Activated CD8-positive, alpha-beta memory T cell treated with anti-CD3 and anti-CD28 coated beads, Interleukin-2, amount 50 U/mL, for 1 hour (primary cell): ENCODE data around the gene CTNNAL1.

ENCODE experiments used
- DNase-seq: peaks from one replicate; pipeline ENCODE4 v3.0.0-alpha.2; 2020; ENCODE audit errors: extremely low read depth

The CTNNAL1 gene

DNA sequence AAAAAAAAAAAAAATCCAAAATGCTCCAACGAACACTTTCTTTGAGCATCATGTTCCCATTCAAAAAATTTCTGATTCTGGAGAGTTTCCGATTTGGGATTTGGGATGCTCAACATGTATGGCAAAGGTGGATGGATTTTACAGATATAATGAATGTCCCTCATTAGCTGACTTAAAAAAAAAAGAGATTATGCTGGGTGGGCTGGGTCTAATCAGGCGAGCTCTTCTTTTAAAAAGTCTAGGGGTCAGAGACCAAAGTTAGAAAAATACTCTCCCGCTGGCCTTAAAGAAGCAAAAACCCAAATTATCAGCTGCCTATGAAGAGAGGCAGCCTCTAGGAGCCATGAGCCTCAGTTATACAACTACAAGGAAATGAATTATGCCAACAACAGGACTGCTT is 15.2 kb upstream of the CTNNAL1 start:
- DNase-seq = no peak

GRCh38 chr9:109027176-109027575 is 13.9 kb upstream of the CTNNAL1 start:
- DNase-seq = no peak

- DNase-seq = no peak
Observed at GRCh38 chr9:109026306-109026705, 13.0 kb upstream of the CTNNAL1 start.

DNA sequence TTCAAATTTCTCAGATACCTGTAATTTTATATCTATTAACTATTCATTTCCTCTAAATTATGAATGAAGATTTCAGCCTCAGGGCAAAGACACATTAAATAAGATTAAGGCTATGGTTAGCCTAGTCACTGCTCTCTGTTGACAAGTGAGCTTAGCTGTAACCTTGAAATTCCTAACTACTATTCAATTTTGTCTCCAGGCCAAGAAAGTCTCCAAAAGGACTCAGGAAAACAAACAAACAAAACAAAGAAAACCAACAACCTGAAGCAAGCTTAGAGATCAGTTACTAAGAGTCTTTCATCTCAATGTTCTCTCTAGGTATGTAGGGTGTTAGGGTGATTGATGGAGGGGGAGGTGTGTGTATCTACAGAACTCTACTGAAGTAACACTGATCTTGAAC is 9.6 kb upstream of the CTNNAL1 start:
- no peak for DNase-seq

DNA sequence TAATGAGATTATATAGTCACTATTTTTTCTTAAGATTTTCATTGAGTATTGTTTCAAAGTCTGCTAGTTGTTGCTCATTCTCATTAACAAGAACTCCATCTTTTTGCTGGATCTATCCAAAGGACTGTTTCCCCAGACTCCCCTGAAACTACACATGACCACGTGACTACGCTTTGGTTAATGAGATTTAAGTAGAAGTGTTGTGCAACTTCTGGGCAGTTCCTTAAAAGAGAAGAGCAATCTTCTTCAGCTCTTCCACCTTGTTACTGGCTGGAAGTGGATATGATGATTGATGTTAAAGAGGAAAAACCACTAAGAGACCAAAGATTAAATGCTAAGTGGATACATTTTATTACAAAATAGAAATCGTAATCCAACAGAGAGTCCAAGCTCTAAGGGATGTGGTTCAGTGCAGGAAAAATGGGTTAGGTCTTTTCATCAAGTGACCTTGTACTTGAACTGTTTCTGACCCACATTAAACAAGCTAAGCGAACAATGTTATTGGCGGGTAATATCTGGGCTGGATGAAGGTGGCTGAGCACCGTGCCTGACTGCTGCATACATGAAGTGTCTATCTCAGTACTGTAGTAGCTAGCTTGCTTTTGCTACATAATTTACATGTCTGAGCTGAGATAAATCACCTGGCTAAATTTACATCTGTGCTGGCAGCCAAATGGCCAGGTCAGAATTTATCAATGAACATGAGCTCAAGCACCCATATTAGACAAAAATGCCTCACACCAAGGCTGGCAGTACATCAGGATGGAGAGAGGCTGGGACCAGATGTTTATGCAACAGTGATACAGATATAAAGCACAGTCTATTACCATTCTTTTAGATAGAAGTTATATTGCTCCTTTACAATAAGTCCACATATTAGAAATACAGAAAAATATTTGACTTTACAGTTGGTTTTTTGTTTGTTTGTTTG is 7.5 kb upstream of the CTNNAL1 start:
- DNase-seq = no peak

DNA sequence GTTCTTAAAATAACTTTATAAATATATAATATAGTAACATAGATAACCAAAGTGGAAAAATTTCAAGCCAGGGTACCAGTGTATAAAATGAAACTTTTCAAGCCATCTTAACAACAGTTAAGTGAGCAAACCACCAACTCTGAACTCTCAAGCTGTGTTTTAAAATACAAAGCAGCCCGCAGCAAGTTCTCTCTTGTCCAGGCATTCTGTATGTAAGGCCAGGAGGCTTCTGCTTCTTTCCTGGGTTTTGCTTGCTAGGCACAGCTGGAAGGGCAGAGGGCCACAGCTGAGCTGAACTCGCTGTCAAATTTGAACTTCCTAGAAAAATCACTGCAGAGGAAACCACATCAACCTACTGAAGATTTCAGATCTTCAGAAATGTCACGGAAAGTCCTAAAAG is 6.8 kb upstream of the CTNNAL1 start:
- DNase-seq = no peak

- no peak for DNase-seq
Observed at GRCh38 chr9:109019420-109019819, 6.1 kb upstream of the CTNNAL1 start.

GRCh38 chr9:109017493-109017892 is 4.2 kb upstream of the CTNNAL1 start:
- DNase-seq = no peak

DNA sequence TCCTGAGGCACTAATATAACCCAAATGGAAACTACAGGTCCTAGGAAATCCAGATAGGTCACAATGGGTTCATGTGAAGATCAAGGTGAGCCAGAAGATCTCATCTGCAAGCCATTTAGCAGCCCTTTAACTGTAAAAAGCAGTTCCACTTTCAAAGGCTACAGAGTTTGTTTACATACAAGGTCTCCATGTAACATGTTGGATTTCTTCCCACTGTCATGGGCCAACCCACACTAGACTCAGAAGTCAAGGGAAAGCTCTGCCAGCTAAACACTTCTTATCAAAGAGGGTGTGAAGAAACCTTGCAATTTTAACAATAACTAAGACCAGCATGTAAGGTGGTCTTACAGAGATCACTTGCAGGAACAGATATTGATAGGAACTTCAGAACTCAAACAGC is 3.8 kb upstream of the CTNNAL1 start:
- DNase-seq = no peak

DNA sequence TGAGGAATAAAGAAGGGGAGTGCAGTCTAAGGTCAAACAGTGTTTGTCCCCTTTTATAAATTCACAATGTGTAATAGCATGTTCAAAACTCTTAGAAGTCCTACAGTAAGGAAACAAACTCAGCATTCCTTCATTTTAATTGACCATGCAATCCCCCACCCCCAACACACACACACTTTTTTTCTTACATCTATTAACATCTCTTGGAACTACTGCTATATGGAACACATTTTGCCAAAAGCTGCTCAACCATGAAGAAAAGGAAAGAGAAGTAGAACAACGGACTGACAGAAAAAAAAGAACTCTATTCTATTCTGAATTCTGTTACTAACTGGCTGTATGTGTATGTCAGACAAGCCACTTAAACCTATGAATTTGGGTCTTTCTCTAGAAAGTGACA is 2.8 kb upstream of the CTNNAL1 start:
- no peak for DNase-seq

- no peak for DNase-seq
Observed at GRCh38 chr9:109014608-109015280, 1.4 kb upstream of the CTNNAL1 start.

- DNase-seq = no peak
Observed at GRCh38 chr9:109013679-109014607, 644 bp upstream of the CTNNAL1 start.

GRCh38 chr9:109012009-109012875 is 1.1 kb downstream of the CTNNAL1 start:
- peak; percentile 8 for DNase-seq

- no peak for DNase-seq
Observed at GRCh38 chr9:109011231-109011671, 2.0 kb downstream of the CTNNAL1 start.

- DNase-seq = peak; percentile 28
Observed at GRCh38 chr9:109010746-109011145, 2.6 kb downstream of the CTNNAL1 start.

DNA sequence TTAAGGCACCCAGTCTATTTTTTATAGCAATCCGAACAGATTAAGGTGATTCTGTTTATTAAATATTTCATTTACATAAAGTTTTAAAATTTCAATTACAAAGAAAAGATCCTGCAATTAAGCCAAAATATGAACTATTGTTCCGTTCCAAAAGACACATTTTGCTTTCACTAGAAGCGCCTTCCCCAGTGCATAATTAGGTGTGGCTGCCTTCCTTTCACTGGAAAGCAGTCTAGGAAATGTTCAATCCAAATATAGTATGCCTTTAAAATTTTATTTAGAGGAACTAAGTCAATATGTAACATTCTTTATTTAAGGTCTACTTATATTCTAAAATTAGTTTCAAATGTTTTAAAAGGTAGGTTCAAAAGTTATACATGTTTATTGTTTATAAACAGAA is 7.6 kb downstream of the CTNNAL1 start:
- DNase-seq = no peak

DNA sequence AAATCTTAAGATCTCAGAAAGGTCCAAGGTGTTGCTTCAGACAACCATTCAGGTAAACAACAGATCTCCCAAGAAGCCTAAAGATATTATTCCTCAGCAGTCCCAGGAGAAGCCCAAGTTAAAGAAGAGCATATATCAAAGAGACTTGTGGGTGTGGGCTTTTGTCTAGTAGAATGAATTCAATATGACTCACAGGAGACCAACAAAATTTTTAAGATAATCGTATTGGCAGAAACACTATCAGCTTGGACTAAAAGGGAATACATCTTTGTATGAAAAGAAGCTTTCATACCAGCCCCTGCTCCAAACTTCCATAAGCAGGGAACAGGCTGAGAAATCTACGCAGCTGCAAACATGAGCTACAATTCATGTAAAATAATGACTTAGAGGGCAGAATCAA is 10.2 kb downstream of the CTNNAL1 start:
- DNase-seq = no peak

DNA sequence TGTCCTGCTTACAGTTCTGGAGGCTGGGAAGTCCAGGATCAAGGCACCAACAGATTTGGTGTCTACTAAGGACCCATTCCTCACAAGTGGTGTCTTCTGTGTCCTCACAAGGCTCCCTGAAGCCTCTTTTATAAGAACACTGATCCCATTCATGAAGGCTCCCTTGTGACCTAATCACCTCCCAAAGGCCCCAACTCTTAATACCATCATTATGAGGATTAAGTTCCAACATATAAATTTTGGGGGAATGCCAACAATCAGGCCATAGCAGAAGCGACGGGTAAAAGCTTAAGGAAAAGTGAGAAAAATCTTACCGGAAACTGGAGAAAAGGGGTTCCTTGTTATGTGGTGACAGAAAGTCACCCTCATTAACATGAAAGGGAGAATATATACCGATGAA is 11.2 kb downstream of the CTNNAL1 start:
- no peak for DNase-seq

- DNase-seq = no peak
Observed at GRCh38 chr9:109001275-109001676, 12.0 kb downstream of the CTNNAL1 start.

DNA sequence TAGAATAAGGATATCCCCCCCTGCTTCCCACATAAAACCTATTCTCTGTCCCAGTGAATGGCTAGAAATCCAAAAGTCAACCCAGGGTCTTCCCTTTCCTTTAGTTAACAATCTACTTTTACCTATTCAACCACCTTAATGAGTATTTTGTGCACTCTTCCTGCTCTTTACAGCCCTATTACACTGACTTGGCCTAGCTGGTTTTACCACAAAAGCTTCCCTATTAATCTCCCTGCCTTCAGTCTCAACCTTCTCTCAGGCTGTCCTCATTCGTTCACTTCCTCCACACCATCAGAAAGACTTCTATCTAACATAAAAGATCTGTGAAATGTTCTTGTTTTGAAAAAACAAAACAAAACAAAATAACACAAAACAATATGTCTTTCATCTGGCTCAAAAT is 16.2 kb downstream of the CTNNAL1 start:
- DNase-seq = no peak

DNA sequence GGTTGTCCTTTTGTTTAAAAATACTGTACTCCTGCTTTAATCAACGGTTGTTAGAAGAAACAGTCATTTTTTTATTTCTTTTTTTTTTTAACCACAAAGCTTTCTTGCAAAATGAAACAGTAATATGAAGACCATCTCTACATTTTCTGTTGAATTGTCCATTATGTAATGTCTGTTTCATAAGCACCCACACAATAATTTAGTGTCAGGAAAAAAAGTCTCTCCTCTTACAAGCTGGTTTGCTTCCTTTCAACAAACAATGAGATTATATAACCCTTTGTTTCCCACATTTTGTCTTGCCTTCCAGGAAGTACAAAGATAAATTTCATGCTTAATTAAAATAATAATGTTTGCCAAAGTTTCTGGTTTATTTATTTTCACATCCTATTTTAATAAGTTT is 16.7 kb downstream of the CTNNAL1 start:
- no peak for DNase-seq
